ENCODE results near the gene EPGN. TPM values are rescaled to one million over a fixed set of nuclear protein-coding genes. Genes with fewer than 3 reads are reported as not detected.

EPGN gene
- total and polyA plus RNA-seq, 10 donors = 0.05 to 1.2 (median 0.46) TPM; not detected in 7

DNA sequence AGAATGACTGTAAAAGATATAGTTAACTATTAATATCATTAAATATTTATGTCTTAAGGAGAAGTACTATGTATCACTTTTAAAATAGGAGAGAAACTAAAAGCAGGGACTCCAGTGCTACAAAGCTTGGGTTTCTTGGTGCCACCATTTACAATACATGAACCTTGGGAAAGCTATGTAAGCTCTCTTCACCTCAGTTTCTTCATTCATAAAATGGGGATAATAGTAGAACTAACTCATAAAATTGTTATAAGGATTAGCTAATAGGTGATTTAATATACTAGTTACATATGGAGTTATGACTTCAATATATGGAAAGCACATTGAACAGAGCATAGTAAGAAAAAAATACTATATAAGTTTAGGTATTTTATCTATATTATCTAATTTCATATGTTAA is 23.7 kb downstream of the EPGN start:
- Histone ChIP-seq H3K4me1 (peaks cover 0 to 7% (median 0%) of the 10 kb centered on the region in 6 donors), H3K36me3 (no peaks in the 10 kb centered on the region), H3K9me3 (no peaks in the 10 kb centered on the region), H3K4me3 (no peak overlapping the region), H3K27ac (no peak overlapping the region), H3K27me3 (replicated peaks in 1 of 7) (no peaks in the 10 kb centered on the region)
- intact Hi-C loops (cut with DNase I; ENCODE audit: low total_unique reads) = no loop called here
- TF ChIP-seq, protein P1, sequence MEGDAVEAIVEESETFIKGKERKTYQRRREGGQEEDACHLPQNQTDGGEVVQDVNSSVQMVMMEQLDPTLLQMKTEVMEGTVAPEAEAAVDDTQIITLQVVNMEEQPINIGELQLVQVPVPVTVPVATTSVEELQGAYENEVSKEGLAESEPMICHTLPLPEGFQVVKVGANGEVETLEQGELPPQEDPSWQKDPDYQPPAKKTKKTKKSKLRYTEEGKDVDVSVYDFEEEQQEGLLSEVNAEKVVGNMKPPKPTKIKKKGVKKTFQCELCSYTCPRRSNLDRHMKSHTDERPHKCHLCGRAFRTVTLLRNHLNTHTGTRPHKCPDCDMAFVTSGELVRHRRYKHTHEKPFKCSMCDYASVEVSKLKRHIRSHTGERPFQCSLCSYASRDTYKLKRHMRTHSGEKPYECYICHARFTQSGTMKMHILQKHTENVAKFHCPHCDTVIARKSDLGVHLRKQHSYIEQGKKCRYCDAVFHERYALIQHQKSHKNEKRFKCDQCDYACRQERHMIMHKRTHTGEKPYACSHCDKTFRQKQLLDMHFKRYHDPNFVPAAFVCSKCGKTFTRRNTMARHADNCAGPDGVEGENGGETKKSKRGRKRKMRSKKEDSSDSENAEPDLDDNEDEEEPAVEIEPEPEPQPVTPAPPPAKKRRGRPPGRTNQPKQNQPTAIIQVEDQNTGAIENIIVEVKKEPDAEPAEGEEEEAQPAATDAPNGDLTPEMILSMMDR (IDR thresholded peaks at IDR 0.05 in 8 of 11, conservative IDR thresholded peaks at IDR 0.05 in 3 of 11) = no peak
- TF ChIP-seq POLR2AphosphoS5 (IDR thresholded peaks at IDR 0.05) (no peak), POLR2A (IDR thresholded peaks at IDR 0.05) (no peak)
- no peak for DNase-seq

DNA sequence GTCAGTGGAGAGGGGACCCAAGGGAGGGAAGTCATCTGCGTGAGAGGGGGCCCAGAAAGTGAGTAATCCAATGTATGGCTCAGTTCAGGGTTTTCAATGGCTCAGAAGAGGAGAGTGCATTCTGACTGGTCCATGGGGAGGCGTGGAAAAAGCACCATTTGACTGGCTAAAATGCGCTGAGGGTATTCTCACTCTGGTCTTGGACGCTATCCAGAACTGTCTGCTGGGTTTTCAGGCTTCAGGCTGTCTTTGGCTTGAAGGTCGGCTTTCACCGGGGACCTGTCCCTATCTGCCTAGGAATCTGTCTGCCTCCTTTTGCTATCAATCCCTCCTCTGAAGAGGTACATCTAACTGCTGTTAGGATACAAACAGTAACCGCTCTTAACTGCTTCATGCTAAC is 26.4 kb downstream of the EPGN start:
- H3K9me3 ChIP-seq = no peaks in the 10 kb centered on the region
- H3K4me1 ChIP-seq = peaks cover 0 to 7% (median 0%) of the 10 kb centered on the region in 6 donors
- no peak overlapping the region for H3K27ac ChIP-seq
- WGBS, 5 donors = 81 to 93% (median 86%) methylated on average over 7 of the region's 7 CpGs
- no peaks in the 10 kb centered on the region for H3K36me3 ChIP-seq
- TF ChIP-seq POLR2A (IDR thresholded peaks at IDR 0.05) (no peak), POLR2AphosphoS5 (IDR thresholded peaks at IDR 0.05) (no peak)
- TF ChIP-seq, protein P1 (IDR thresholded peaks at IDR 0.05 in 8 of 11, conservative IDR thresholded peaks at IDR 0.05 in 3 of 11) = no peak
- H3K4me3 ChIP-seq = no peak overlapping the region
- intact Hi-C loops (cut with DNase I; ENCODE audit: low total_unique reads) = no loop called here
- no peak for DNase-seq
- no peaks in the 10 kb centered on the region for H3K27me3 ChIP-seq (replicated peaks in 1 of 7)

DNA sequence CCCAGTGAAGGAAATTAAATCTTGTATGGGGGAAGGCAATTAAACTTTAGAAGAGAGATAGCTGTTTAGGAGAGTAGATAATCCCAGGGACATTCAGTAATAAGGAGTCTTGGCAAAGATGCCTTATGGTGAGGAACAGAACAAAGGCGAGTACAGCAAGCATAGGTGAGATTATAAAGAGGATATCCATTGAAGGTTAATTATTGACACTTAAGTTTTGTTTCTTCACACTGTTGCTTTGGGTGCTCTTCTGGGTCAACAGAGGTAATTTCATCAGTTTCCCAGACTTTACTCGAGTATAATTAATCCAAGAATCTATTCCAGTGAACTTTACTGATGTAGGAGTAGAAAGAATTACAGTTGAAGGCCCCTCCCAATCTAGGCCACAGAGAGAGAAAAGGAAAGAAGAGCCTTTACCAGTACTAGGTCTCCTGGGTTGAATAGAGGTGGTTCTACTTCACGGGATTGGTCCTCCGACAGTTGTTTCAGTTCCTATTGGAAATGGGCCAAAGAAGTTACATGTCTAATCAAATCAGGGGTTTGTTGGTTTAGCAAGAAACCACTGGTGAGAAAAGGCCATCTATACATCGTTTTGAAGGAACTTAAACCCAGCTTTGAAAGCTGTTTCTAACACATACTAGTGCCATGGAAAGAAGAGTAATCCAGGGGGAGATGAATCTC is 27.2 kb downstream of the EPGN start:
- TF ChIP-seq, protein P1 (IDR thresholded peaks at IDR 0.05 in 8 of 11, conservative IDR thresholded peaks at IDR 0.05 in 3 of 11) = no peak
- TF ChIP-seq POLR2AphosphoS5 (IDR thresholded peaks at IDR 0.05) (no peak), POLR2A (IDR thresholded peaks at IDR 0.05) (no peak)
- Histone ChIP-seq H3K4me3 (no peak overlapping the region), H3K36me3 (no peaks in the 10 kb centered on the region), H3K9me3 (peaks cover 0 to 4% (median 1%) of the 10 kb centered on the region in 8 donors), H3K27me3 (replicated peaks in 1 of 7) (no peaks in the 10 kb centered on the region), H3K27ac (peak overlapping the region in 2 of 8 donors; percentile 13 to 21), H3K4me1 (peaks cover 0 to 7% (median 0%) of the 10 kb centered on the region in 6 donors)
- DNase-seq = no peak
- intact Hi-C loops (cut with DNase I; ENCODE audit: low total_unique reads) = no loop called here
- 45 to 65% (median 58%) methylated on average over 5 of the region's 5 CpGs for WGBS, 5 donors

DNA sequence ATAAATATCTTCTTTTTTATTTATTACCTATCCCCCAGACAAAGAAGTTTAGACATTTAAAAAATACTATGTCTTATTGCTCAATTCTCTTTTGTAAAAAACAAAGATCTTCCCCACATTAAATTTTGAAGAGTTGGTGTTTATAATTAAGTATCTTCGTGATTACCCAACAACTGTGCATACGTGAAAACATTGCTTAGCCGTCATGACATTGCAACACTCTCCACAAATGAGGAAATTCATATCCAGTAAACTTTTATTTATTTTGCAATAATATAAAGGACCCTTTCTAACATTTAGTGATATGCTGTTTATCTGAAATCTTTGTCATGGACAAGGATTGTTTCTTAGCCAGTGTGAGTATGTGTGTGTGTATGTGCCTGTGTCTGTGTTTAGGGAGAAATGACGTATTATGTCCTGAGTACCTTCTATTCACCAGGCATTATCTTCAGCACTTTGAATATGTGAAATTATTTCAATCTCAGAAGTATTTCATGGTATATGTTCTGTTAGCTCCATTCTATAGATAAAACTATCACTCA is 30.6 kb downstream of the EPGN start:
- no peaks in the 10 kb centered on the region for H3K27me3 ChIP-seq (replicated peaks in 1 of 7)
- H3K9me3 ChIP-seq = peaks cover 2 to 22% (median 13%) of the 10 kb centered on the region in 8 donors
- no peak for DNase-seq
- peaks cover 0 to 7% (median 0%) of the 10 kb centered on the region in 6 donors for H3K4me1 ChIP-seq
- no peaks in the 10 kb centered on the region for H3K36me3 ChIP-seq
- H3K27ac ChIP-seq = peak overlapping the region in 3 of 8 donors; percentile 12 to 60 (median 54)
- intact Hi-C loops (cut with DNase I; ENCODE audit: low total_unique reads) = no loop called here
- no peak overlapping the region for H3K4me3 ChIP-seq
- WGBS, 5 donors = 46 to 77% (median 66%) methylated on average over 4 of the region's 4 CpGs
- TF ChIP-seq POLR2AphosphoS5 (IDR thresholded peaks at IDR 0.05) (no peak), POLR2A (IDR thresholded peaks at IDR 0.05) (no peak)
- TF ChIP-seq, protein P1 (IDR thresholded peaks at IDR 0.05 in 8 of 11, conservative IDR thresholded peaks at IDR 0.05 in 3 of 11) = no peak
